PFSK-1 (cell line): ENCODE measurements around the gene GALNT9.

ENCODE experiments used
- FOXP2 ChIP-seq: optimal IDR thresholded peaks from 2 replicates; pipeline ENCODE3; 2011; ENCODE audit warnings: borderline replicate concordance, control low read depth, inconsistent platforms; ENCODE audit not compliant: insufficient read depth; ENCODE audit errors: extremely low read length, extremely low read depth
- POLR2AphosphoS5 ChIP-seq: IDR thresholded peaks from 2 replicates; pipeline ENCODE4 v1.6.1; 2012; ENCODE audit warnings: low read depth, mild to moderate bottlenecking, control low read depth, low read length, moderate library complexity
- SIN3A ChIP-seq: IDR thresholded peaks from 2 replicates; pipeline ENCODE4 v1.6.1; 2012; ENCODE audit warnings: mild to moderate bottlenecking, low read length, moderate library complexity, borderline replicate concordance; ENCODE audit not compliant: insufficient read depth
- TAF1 ChIP-seq: IDR thresholded peaks from 2 replicates; pipeline ENCODE4 v1.6.1; 2012; ENCODE audit warnings: low read length, control low read depth, borderline replicate concordance; ENCODE audit not compliant: insufficient read depth
- TF ChIP-seq, protein P1 (sequence below), 2 experiments: IDR thresholded peaks; 2 replicates each; pipeline versions ENCODE4 v1.6.1 to v1.8.0; 2011 to 2012; ENCODE audit warnings: low read depth in 2 of 2, low read length in 2 of 2, control low read depth in 1 of 2, inconsistent platforms in 1 of 2, mild to moderate bottlenecking in 1 of 2, moderate library complexity in 1 of 2; ENCODE audit not compliant: insufficient read depth in 1 of 2

The GALNT9 gene

GRCh38 chr12:132196873-132197390 lies 132.5 kb downstream of the GALNT9 start:
- TF ChIP-seq TAF1 (no peak), POLR2AphosphoS5 (no peak), FOXP2 (no peak), SIN3A (no peak)
- TF ChIP-seq, protein P1, sequence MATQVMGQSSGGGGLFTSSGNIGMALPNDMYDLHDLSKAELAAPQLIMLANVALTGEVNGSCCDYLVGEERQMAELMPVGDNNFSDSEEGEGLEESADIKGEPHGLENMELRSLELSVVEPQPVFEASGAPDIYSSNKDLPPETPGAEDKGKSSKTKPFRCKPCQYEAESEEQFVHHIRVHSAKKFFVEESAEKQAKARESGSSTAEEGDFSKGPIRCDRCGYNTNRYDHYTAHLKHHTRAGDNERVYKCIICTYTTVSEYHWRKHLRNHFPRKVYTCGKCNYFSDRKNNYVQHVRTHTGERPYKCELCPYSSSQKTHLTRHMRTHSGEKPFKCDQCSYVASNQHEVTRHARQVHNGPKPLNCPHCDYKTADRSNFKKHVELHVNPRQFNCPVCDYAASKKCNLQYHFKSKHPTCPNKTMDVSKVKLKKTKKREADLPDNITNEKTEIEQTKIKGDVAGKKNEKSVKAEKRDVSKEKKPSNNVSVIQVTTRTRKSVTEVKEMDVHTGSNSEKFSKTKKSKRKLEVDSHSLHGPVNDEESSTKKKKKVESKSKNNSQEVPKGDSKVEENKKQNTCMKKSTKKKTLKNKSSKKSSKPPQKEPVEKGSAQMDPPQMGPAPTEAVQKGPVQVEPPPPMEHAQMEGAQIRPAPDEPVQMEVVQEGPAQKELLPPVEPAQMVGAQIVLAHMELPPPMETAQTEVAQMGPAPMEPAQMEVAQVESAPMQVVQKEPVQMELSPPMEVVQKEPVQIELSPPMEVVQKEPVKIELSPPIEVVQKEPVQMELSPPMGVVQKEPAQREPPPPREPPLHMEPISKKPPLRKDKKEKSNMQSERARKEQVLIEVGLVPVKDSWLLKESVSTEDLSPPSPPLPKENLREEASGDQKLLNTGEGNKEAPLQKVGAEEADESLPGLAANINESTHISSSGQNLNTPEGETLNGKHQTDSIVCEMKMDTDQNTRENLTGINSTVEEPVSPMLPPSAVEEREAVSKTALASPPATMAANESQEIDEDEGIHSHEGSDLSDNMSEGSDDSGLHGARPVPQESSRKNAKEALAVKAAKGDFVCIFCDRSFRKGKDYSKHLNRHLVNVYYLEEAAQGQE (IDR thresholded peaks at IDR 0.05; ENCODE audit: insufficient read depth in 1 of 2, low read depth in 2 of 2, low read length in 2 of 2), result no peak

- no peak for TF ChIP-seq FOXP2
- no peak for TF ChIP-seq SIN3A
- no peak for TF ChIP-seq TAF1
- TF ChIP-seq POLR2AphosphoS5, result no peak
- TF ChIP-seq, protein P1 (IDR thresholded peaks at IDR 0.05; ENCODE audit: insufficient read depth in 1 of 2, low read depth in 2 of 2, low read length in 2 of 2), result no peak
Measured at GRCh38 chr12:132196038-132196872, 133.1 kb downstream of the GALNT9 start.

- TF ChIP-seq POLR2AphosphoS5, result no peak
- TF ChIP-seq SIN3A, result no peak
- no peak for TF ChIP-seq TAF1
- TF ChIP-seq, protein P1 (IDR thresholded peaks at IDR 0.05; ENCODE audit: insufficient read depth in 1 of 2, low read depth in 2 of 2, low read length in 2 of 2), result no peak
- TF ChIP-seq FOXP2, result no peak
Measured at GRCh38 chr12:132194556-132194955, 134.8 kb downstream of the GALNT9 start.

DNA sequence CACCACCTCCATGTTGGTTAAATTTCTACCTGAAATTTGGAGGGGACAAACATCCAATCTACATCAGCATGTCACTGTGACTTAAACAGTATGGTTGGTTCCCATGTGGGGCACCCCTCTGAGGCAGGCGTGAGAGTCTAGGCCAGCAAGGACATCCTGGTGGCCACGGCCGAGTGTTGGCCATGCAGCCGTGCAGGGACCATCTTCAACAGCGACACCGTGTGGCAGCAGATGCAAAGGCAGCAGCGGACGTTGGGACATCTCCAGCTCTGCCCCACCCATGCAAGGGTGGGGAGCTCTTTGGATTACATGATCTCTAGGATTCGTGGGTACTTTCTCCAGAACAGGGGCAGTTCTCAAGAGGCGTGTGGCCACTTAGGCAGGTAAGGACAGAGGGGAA lies 135.3 kb downstream of the GALNT9 start:
- TF ChIP-seq SIN3A (no peak), TAF1 (no peak), FOXP2 (no peak), POLR2AphosphoS5 (no peak)
- TF ChIP-seq, protein P1 (IDR thresholded peaks at IDR 0.05; ENCODE audit: insufficient read depth in 1 of 2, low read depth in 2 of 2, low read length in 2 of 2), result no peak
